Measurements from ENCODE around the gene TNFSF15.

Gene TNFSF15

GRCh38 chr9:114759512-114760341 lies 46.1 kb downstream of the TNFSF15 start:
- TF ChIP-seq OSR1 (CRISPR knock-in tag; IDR thresholded peaks at IDR 0.05) (no peak), PPARA (CRISPR knock-in tag; IDR thresholded peaks at IDR 0.05; ENCODE audit: borderline replicate concordance) (no peak), SNAI2 (CRISPR knock-in tag; IDR thresholded peaks at IDR 0.05) (no peak), TCF4 (CRISPR knock-in tag; IDR thresholded peaks at IDR 0.05; ENCODE audit: borderline replicate concordance) (no peak), ESRRG (CRISPR knock-in tag; IDR thresholded peaks at IDR 0.05) (no peak), ZFP30 (CRISPR knock-in tag; IDR thresholded peaks at IDR 0.05) (no peak), POU6F1 (CRISPR knock-in tag; IDR thresholded peaks at IDR 0.05; ENCODE audit: borderline replicate concordance, low read depth) (no peak), ZNF70 (CRISPR knock-in tag; IDR thresholded peaks at IDR 0.05) (no peak), RARB (CRISPR knock-in tag; IDR thresholded peaks at IDR 0.05) (no peak), PATZ1 (CRISPR knock-in tag; IDR thresholded peaks at IDR 0.05; ENCODE audit: borderline replicate concordance) (no peak), TSHZ2 (CRISPR knock-in tag; IDR thresholded peaks at IDR 0.05) (no peak), GLIS3 (CRISPR knock-in tag; IDR thresholded peaks at IDR 0.05) (no peak), CSDC2 (CRISPR knock-in tag; IDR thresholded peaks at IDR 0.05) (no peak), ZNF565 (CRISPR knock-in tag; conservative IDR thresholded peaks at IDR 0.05; ENCODE audit: low read depth) (no peak), ISL1 (CRISPR knock-in tag; IDR thresholded peaks at IDR 0.05) (no peak)
- ATAC-seq, result no peak

- no peak for ATAC-seq
- TF ChIP-seq PPARA (CRISPR knock-in tag; IDR thresholded peaks at IDR 0.05; ENCODE audit: borderline replicate concordance), result no peak
- no peak for TF ChIP-seq ZC3H10 (CRISPR knock-in tag; IDR thresholded peaks at IDR 0.05)
- TF ChIP-seq CREB5 (CRISPR knock-in tag; IDR thresholded peaks at IDR 0.05; ENCODE audit: low read depth), result no peak
Measured at GRCh38 chr9:114757984-114758383, 47.9 kb downstream of the TNFSF15 start.

GRCh38 chr9:114757395-114757794 lies 48.4 kb downstream of the TNFSF15 start:
- TF ChIP-seq ZC3H10 (CRISPR knock-in tag; IDR thresholded peaks at IDR 0.05) (no peak), ZNF565 (CRISPR knock-in tag; conservative IDR thresholded peaks at IDR 0.05; ENCODE audit: low read depth) (no peak), CSRNP3 (CRISPR knock-in tag; IDR thresholded peaks at IDR 0.05) (no peak), GLIS3 (CRISPR knock-in tag; IDR thresholded peaks at IDR 0.05) (no peak), ZNF8 (CRISPR knock-in tag; IDR thresholded peaks at IDR 0.05) (no peak), TCF4 (CRISPR knock-in tag; IDR thresholded peaks at IDR 0.05; ENCODE audit: borderline replicate concordance) (no peak), ZNF70 (CRISPR knock-in tag; IDR thresholded peaks at IDR 0.05) (no peak), ZFP3 (CRISPR knock-in tag; IDR thresholded peaks at IDR 0.05) (no peak), PPARA (CRISPR knock-in tag; IDR thresholded peaks at IDR 0.05; ENCODE audit: borderline replicate concordance) (no peak), ISL1 (CRISPR knock-in tag; IDR thresholded peaks at IDR 0.05) (no peak), ARNTL (CRISPR knock-in tag; IDR thresholded peaks at IDR 0.05; ENCODE audit: borderline replicate concordance, low read depth) (no peak), OSR1 (CRISPR knock-in tag; IDR thresholded peaks at IDR 0.05) (no peak), ESRRG (CRISPR knock-in tag; IDR thresholded peaks at IDR 0.05) (no peak), PATZ1 (CRISPR knock-in tag; IDR thresholded peaks at IDR 0.05; ENCODE audit: borderline replicate concordance) (no peak), ZFP30 (CRISPR knock-in tag; IDR thresholded peaks at IDR 0.05) (no peak), BACH2 (CRISPR knock-in tag; IDR thresholded peaks at IDR 0.05; ENCODE audit: borderline replicate concordance) (no peak)
- no peak for ATAC-seq

Data from SK-N-SH treated with all-trans-retinoic acid at 6 μM for 48 hours (cell line).